Adrenal gland (tissue), 5 donors: ENCODE results near the gene HSD17B1.

ENCODE experiments used
- CTCF ChIP-seq, 6 experiments: fragments of 450-650 bp in 4 of 6; fragments of 200-600 bp in 2 of 6; sonication (generic) in 1 of 6; IDR thresholded peaks; 1 replicate in 5 of 6; 2 replicates in 1 of 6; pipeline versions ENCODE4 v1.5.1 to v1.8.0; 2016 to 2021; ENCODE audit warnings: antibody characterized with exemption in 6 of 6, mild to moderate bottlenecking in 2 of 6, moderate library complexity in 1 of 6
- POLR2A ChIP-seq, 2 donors: fragments of 450-650 bp; IDR thresholded peaks; one replicate each; pipeline ENCODE4 v1.6.1; 2017; ENCODE audit warnings: antibody characterized with exemption in 2 of 2, mild to moderate bottlenecking in 2 of 2, moderate library complexity in 1 of 2
- donor health status: DM: no; HTN: no; CAD: no.

DNA sequence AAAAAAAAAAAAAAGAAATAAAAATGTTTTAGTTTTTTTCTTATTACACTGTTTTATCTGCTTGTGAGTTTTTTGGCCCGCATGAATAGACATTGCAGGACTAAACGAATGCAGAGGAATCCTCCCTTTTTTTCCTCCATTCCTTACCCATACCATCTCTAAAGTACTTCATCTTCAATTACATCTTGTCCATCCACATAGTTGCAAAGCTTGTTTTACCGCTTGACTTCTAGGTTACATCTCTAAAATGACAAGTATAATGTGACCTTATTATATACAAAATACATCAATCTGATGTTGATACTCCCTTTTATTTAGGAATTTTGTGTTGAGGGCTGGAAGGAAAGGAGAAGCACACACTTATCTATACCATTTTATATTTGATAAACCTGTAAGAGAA, 43.7 kb downstream of the HSD17B1 start:
- TF ChIP-seq CTCF (IDR thresholded peaks at IDR 0.05) (no peak), POLR2A (IDR thresholded peaks at IDR 0.05) (no peak)
